Neural progenitor cell (in vitro differentiated cells): ENCODE measurements around the gene CPHXL. TPM values are rescaled to one million over a fixed set of nuclear protein-coding genes. Genes with fewer than 3 reads are reported as not detected.

Experiments
- DNase-seq: peaks from one replicate; pipeline ENCODE4 v3.0.0-alpha.2; 2016; ENCODE audit warnings: low spot score
- H2AFZ ChIP-seq: fragments of 200-600 bp; sonication (generic); replicated peaks from 2 replicates; pipeline ENCODE4 v1.6.1; 2016; ENCODE audit warnings: antibody characterized with exemption
- H3F3A ChIP-seq: fragments of 200-600 bp; sonication (generic); 2 replicates; pipeline ENCODE4 v1.6.1; 2016; ENCODE audit warnings: antibody characterized with exemption, low read depth
- H3K27ac ChIP-seq: fragments of 200-600 bp; sonication (generic); 2 replicates; pipeline ENCODE4 v1.5.1; 2016; ENCODE audit warnings: mild to moderate bottlenecking
- H3K27me3 ChIP-seq: fragments of 200-600 bp; sonication (generic); 2 replicates; pipeline ENCODE4 v1.6.1; 2016; ENCODE audit warnings: mild to moderate bottlenecking, moderate library complexity
- H3K36me3 ChIP-seq: fragments of 200-600 bp; sonication (generic); 2 replicates; pipeline ENCODE4 v1.5.1; 2016
- H3K4me1 ChIP-seq: fragments of 200-600 bp; sonication (generic); 2 replicates; pipeline ENCODE4 v1.6.1; 2016; ENCODE audit warnings: mixed run types
- H3K4me2 ChIP-seq: fragments of 200-600 bp; sonication (generic); 2 replicates; pipeline ENCODE4 v1.6.1; 2016
- H3K4me3 ChIP-seq: fragments of 200-600 bp; sonication (generic); 2 replicates; pipeline ENCODE4 v1.5.1; 2016
- H3K79me2 ChIP-seq: fragments of 200-600 bp; sonication (generic); 2 replicates; pipeline ENCODE4 v1.6.1; 2016; ENCODE audit warnings: low read depth
- H3K9ac ChIP-seq: fragments of 200-600 bp; sonication (generic); 2 replicates; pipeline ENCODE4 v1.6.1; 2016
- H3K9me3 ChIP-seq: fragments of 200-600 bp; sonication (generic); 2 replicates; pipeline ENCODE4 v1.5.1; 2016; ENCODE audit warnings: low read depth
- H4K20me1 ChIP-seq: fragments of 200-600 bp; sonication (generic); 2 replicates; pipeline ENCODE4 v1.6.1; 2016; ENCODE audit warnings: low read depth
- H3K27ac Mint-ChIP-seq: 3 replicates; pipeline ENCODE4 v1.8.0; 2021; ENCODE audit warnings: mixed read lengths
- H3K27me3 Mint-ChIP-seq: 2 replicates; pipeline ENCODE4 v1.8.0; 2022; ENCODE audit warnings: low read depth, mild to moderate bottlenecking, inconsistent platforms, moderate library complexity, mixed read lengths; ENCODE audit not compliant: insufficient read depth
- H3K36me3 Mint-ChIP-seq: 3 replicates; pipeline ENCODE4 v1.8.0; 2021; ENCODE audit warnings: mixed read lengths
- H3K4me1 Mint-ChIP-seq: 3 replicates; pipeline ENCODE4 v1.8.0; 2021; ENCODE audit warnings: mixed read lengths
- H3K4me3 Mint-ChIP-seq: 3 replicates; pipeline ENCODE4 v1.8.0; 2021; ENCODE audit warnings: mild to moderate bottlenecking, moderate library complexity, mixed read lengths
- H3K9me3 Mint-ChIP-seq: 3 replicates; pipeline ENCODE4 v1.8.0; 2020; ENCODE audit warnings: mixed read lengths
- CTCF ChIP-seq: fragments of 200-600 bp; sonication (generic); IDR thresholded peaks from 2 replicates; pipeline ENCODE4 v1.5.1; 2017; ENCODE audit warnings: antibody characterized with exemption, mild to moderate bottlenecking
- EZH2 ChIP-seq: fragments of 200-600 bp; sonication (generic); IDR thresholded peaks from 2 replicates; pipeline ENCODE4 v1.6.1; 2017; ENCODE audit warnings: antibody characterized with exemption, mild to moderate bottlenecking, moderate library complexity
- EZH2phosphoT487 ChIP-seq: fragments of 200-600 bp; sonication (generic); IDR thresholded peaks from 2 replicates; pipeline ENCODE4 v1.6.1; 2017; ENCODE audit warnings: antibody characterized with exemption
- total RNA-seq: library from RNA; depleted of rRNA; stranded (reverse); fragments of >200 nt; gene quantifications from 2 replicates; pipeline ENCODE4 v1.2.3, GENCODE V29; 2015; ENCODE audit warnings: low replicate concordance

CPHXL gene
- total RNA-seq, 1 donor from 2014 or later, result not detected

GRCh38 chr16:75718452-75718851 lies 7.8 kb downstream of the CPHXL start:
- H3K27ac Mint-ChIP-seq, result no peak overlapping the region
- no peak overlapping the region for H3K4me2 ChIP-seq
- peaks cover 4% of the 10 kb centered on the region for H3K9me3 ChIP-seq
- no peak overlapping the region for H3K27ac ChIP-seq
- no peaks in the 10 kb centered on the region for H3K4me1 Mint-ChIP-seq
- no peaks in the 10 kb centered on the region for H3K79me2 ChIP-seq
- H3K4me1 ChIP-seq, result no peaks in the 10 kb centered on the region
- no peak overlapping the region for H3K9ac ChIP-seq
- no peak overlapping the region for H3K4me3 Mint-ChIP-seq
- H3F3A ChIP-seq, result no peaks in the 10 kb centered on the region
- peaks cover 11% of the 10 kb centered on the region for H3K9me3 Mint-ChIP-seq
- H4K20me1 ChIP-seq, result no peaks in the 10 kb centered on the region
- no peak overlapping the region for H2AFZ ChIP-seq
- DNase-seq, result no peak
- no peaks in the 10 kb centered on the region for H3K36me3 Mint-ChIP-seq
- TF ChIP-seq EZH2phosphoT487 (no peak), CTCF (no peak), EZH2 (no peak)
- H3K36me3 ChIP-seq, result no peaks in the 10 kb centered on the region
- H3K27me3 Mint-ChIP-seq, result no peaks in the 10 kb centered on the region
- H3K27me3 ChIP-seq, result no peaks in the 10 kb centered on the region
- no peak overlapping the region for H3K4me3 ChIP-seq

DNA sequence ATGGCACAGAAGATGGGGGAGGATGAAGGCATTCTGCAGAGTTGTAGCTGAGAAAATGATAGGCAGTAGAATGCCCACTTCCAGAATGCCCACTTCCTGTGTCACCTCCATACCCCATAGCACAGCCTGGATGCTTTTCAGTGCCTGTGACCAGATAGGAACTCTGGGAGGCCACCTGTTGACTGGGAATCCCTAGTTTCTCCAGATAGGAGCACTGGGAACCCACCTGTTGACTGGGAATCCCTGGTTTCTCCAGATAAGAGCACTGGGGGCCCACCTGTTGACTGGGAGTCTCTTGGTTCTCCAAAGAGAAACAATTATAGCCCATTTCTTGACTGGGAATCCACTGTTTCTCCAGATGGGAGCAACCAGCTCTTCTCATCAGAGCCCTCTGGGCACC lies 11.6 kb downstream of the CPHXL start:
- no peaks in the 10 kb centered on the region for H3K4me1 Mint-ChIP-seq
- H3K4me1 ChIP-seq, result no peaks in the 10 kb centered on the region
- no peak overlapping the region for H3K27ac ChIP-seq
- H3K27me3 Mint-ChIP-seq, result peaks cover 2% of the 10 kb centered on the region
- no peak overlapping the region for H3K4me3 Mint-ChIP-seq
- no peak overlapping the region for H3K9ac ChIP-seq
- H4K20me1 ChIP-seq, result no peaks in the 10 kb centered on the region
- TF ChIP-seq CTCF (no peak), EZH2 (no peak), EZH2phosphoT487 (no peak)
- H3K79me2 ChIP-seq, result no peaks in the 10 kb centered on the region
- H3K4me2 ChIP-seq, result no peak overlapping the region
- H3K36me3 Mint-ChIP-seq, result no peaks in the 10 kb centered on the region
- no peaks in the 10 kb centered on the region for H3K36me3 ChIP-seq
- no peak overlapping the region for H3K4me3 ChIP-seq
- no peak overlapping the region for H2AFZ ChIP-seq
- no peak for DNase-seq
- no peaks in the 10 kb centered on the region for H3F3A ChIP-seq
- H3K27ac Mint-ChIP-seq, result no peak overlapping the region
- H3K9me3 ChIP-seq, result peaks cover 13% of the 10 kb centered on the region
- peaks cover 20% of the 10 kb centered on the region for H3K9me3 Mint-ChIP-seq
- no peaks in the 10 kb centered on the region for H3K27me3 ChIP-seq

GRCh38 chr16:75710344-75710743 lies 15.9 kb downstream of the CPHXL start:
- H3K36me3 ChIP-seq, result no peaks in the 10 kb centered on the region
- no peak for TF ChIP-seq EZH2
- no peak for TF ChIP-seq EZH2phosphoT487
- TF ChIP-seq CTCF, result no peak
- peaks cover 5% of the 10 kb centered on the region for H3K27me3 Mint-ChIP-seq
- H3K4me2 ChIP-seq, result no peak overlapping the region
- no peak overlapping the region for H3K27ac Mint-ChIP-seq
- no peaks in the 10 kb centered on the region for H3K27me3 ChIP-seq
- no peaks in the 10 kb centered on the region for H3K4me1 ChIP-seq
- no peak overlapping the region for H3K4me3 ChIP-seq
- peaks cover 9% of the 10 kb centered on the region for H3K9me3 ChIP-seq
- no peak overlapping the region for H3K4me3 Mint-ChIP-seq
- no peak overlapping the region for H2AFZ ChIP-seq
- no peak overlapping the region for H3K27ac ChIP-seq
- no peaks in the 10 kb centered on the region for H3K4me1 Mint-ChIP-seq
- no peaks in the 10 kb centered on the region for H3K36me3 Mint-ChIP-seq
- H3K9me3 Mint-ChIP-seq, result peaks cover 20% of the 10 kb centered on the region
- no peak overlapping the region for H3K9ac ChIP-seq
- no peaks in the 10 kb centered on the region for H3K79me2 ChIP-seq
- no peaks in the 10 kb centered on the region for H3F3A ChIP-seq
- no peaks in the 10 kb centered on the region for H4K20me1 ChIP-seq
- no peak for DNase-seq

GRCh38 chr16:75703306-75703705 lies 23.0 kb downstream of the CPHXL start:
- Mint-ChIP-seq H3K4me1 (peaks cover 5% of the 10 kb centered on the region), H3K4me3 (no peak overlapping the region), H3K9me3 (peaks cover 7% of the 10 kb centered on the region), H3K36me3 (no peaks in the 10 kb centered on the region), H3K27ac (no peak overlapping the region), H3K27me3 (peaks cover 2% of the 10 kb centered on the region)
- Histone ChIP-seq H3F3A (no peaks in the 10 kb centered on the region), H3K27me3 (no peaks in the 10 kb centered on the region), H3K27ac (no peak overlapping the region), H3K4me2 (no peak overlapping the region), H3K4me3 (no peak overlapping the region), H4K20me1 (no peaks in the 10 kb centered on the region), H3K9me3 (no peaks in the 10 kb centered on the region), H3K4me1 (peaks cover 4% of the 10 kb centered on the region), H3K36me3 (no peaks in the 10 kb centered on the region), H3K79me2 (no peaks in the 10 kb centered on the region), H2AFZ (no peak overlapping the region), H3K9ac (no peak overlapping the region)
- no peak for DNase-seq
- TF ChIP-seq CTCF, result no peak
- no peak for TF ChIP-seq EZH2
- TF ChIP-seq EZH2phosphoT487, result no peak
